ENCODE data around the gene NR3C2. TPM values are rescaled to one million over a fixed set of nuclear protein-coding genes. Genes with fewer than 3 reads are reported as not detected.
A peak's percentile ranks its signal among the peaks of the same experiment; 100 is the strongest.

Gene NR3C2
- total RNA-seq, 2 experiments from 2014 or later, result 4.2 to 4.3 TPM

GRCh38 chr4:148065075-148065474, 377.1 kb downstream of the NR3C2 start:
- CTCF ChIA-PET, result no interaction called here
- Mint-ChIP-seq H3K4me3 (no peak overlapping the region), H3K27ac (no peak overlapping the region), H3K36me3 (peaks cover 2% of the 10 kb centered on the region), H3K27me3 (no peaks in the 10 kb centered on the region), H3K4me1 (ENCODE audit: low read depth) (peaks cover 15% of the 10 kb centered on the region), H3K9me3 (no peaks in the 10 kb centered on the region)
- POLR2A ChIA-PET, result no interaction called here
- no peak for DNase-seq
- intact Hi-C loops (cut with micrococcal nuclease), result no loop called here

GRCh38 chr4:148064451-148064850, 377.8 kb downstream of the NR3C2 start:
- Mint-ChIP-seq H3K27ac (no peak overlapping the region), H3K4me3 (no peak overlapping the region), H3K9me3 (no peaks in the 10 kb centered on the region), H3K27me3 (no peaks in the 10 kb centered on the region), H3K4me1 (ENCODE audit: low read depth) (peaks cover 19% of the 10 kb centered on the region), H3K36me3 (peaks cover 6% of the 10 kb centered on the region)
- CTCF ChIA-PET, result no interaction called here
- no peak for DNase-seq
- intact Hi-C loops (cut with micrococcal nuclease), result no loop called here
- POLR2A ChIA-PET, result no interaction called here

- POLR2A ChIA-PET, result no interaction called here
- intact Hi-C loops (cut with micrococcal nuclease), result no loop called here
- H3K36me3 Mint-ChIP-seq, result peaks cover 6% of the 10 kb centered on the region
Observed at GRCh38 chr4:148062301-148062950, 379.8 kb downstream of the NR3C2 start.

GRCh38 chr4:148061795-148062194, 380.4 kb downstream of the NR3C2 start:
- POLR2A ChIA-PET, result no interaction called here
- peaks cover 37% of the 10 kb centered on the region for H3K4me1 Mint-ChIP-seq (ENCODE audit: low read depth)
- H3K9me3 Mint-ChIP-seq, result no peaks in the 10 kb centered on the region
- intact Hi-C loops (cut with micrococcal nuclease), result no loop called here
- H3K27ac Mint-ChIP-seq, result no peak overlapping the region
- peaks cover 6% of the 10 kb centered on the region for H3K36me3 Mint-ChIP-seq
- H3K27me3 Mint-ChIP-seq, result no peaks in the 10 kb centered on the region
- no peak for DNase-seq
- no peak overlapping the region for H3K4me3 Mint-ChIP-seq
- CTCF ChIA-PET, result no interaction called here

More at GRCh38 chr4:148062301-148062950, 379.8 kb downstream of the NR3C2 start:
- Mint-ChIP-seq H3K4me3 (no peak overlapping the region), H3K9me3 (no peaks in the 10 kb centered on the region), H3K27me3 (no peaks in the 10 kb centered on the region), H3K4me1 (ENCODE audit: low read depth) (peaks cover 31% of the 10 kb centered on the region), H3K27ac (no peak overlapping the region)
- CTCF ChIA-PET, result no interaction called here
- no peak for DNase-seq

- no peak for DNase-seq
- no peaks in the 10 kb centered on the region for H3K9me3 Mint-ChIP-seq
- peak overlapping the region; percentile 79 for H3K27ac Mint-ChIP-seq
- no peaks in the 10 kb centered on the region for H3K27me3 Mint-ChIP-seq
- ChIA-PET POLR2A (interaction anchor here (0.7 kb wide), 1 partner anchor 372 kb away, joined by 3 read pairs; no protein-coding TSS in a partner anchor), CTCF (no interaction called here)
- peaks cover 42% of the 10 kb centered on the region for H3K4me1 Mint-ChIP-seq (ENCODE audit: low read depth)
- H3K4me3 Mint-ChIP-seq, result peak overlapping the region; percentile 74
- intact Hi-C loops (cut with micrococcal nuclease), result no loop called here
- peaks cover 6% of the 10 kb centered on the region for H3K36me3 Mint-ChIP-seq
Observed at GRCh38 chr4:148061141-148061481, 381.1 kb downstream of the NR3C2 start.

- POLR2A ChIA-PET, result interaction anchor here (0.7 kb wide), 1 partner anchor 373 kb away, joined by 3 read pairs; no protein-coding TSS in a partner anchor
- Mint-ChIP-seq H3K36me3 (peaks cover 6% of the 10 kb centered on the region), H3K9me3 (no peaks in the 10 kb centered on the region), H3K4me1 (ENCODE audit: low read depth) (peaks cover 46% of the 10 kb centered on the region), H3K27ac (peak overlapping the region; percentile 79), H3K27me3 (no peaks in the 10 kb centered on the region), H3K4me3 (peak overlapping the region; percentile 74)
- intact Hi-C loops (cut with micrococcal nuclease), result loop anchor here (1.0 kb wide), 1 partner anchor 382 kb away; the partner anchor contains the start of gene NR3C2
- CTCF ChIA-PET, result no interaction called here
- peak; percentile 28 for DNase-seq
Observed at GRCh38 chr4:148060264-148061140, 381.7 kb downstream of the NR3C2 start.

GRCh38 chr4:148059617-148060180, 382.5 kb downstream of the NR3C2 start:
- POLR2A ChIA-PET, result no interaction called here
- intact Hi-C loops (cut with micrococcal nuclease), result loop anchor here (1.0 to 10.0 kb wide), 4 partner anchors 53 to 383 kb away; partner anchors contain the start of gene NR3C2
- CTCF ChIA-PET, result interaction anchor here (0.7 to 1.1 kb wide), 2 partner anchors 14 to 443 kb away, joined by 3 to 4 read pairs; partner anchors contain the start of gene TMEM184C
- no peak for DNase-seq
- H3K27me3 Mint-ChIP-seq, result no peaks in the 10 kb centered on the region
- peaks cover 4% of the 10 kb centered on the region for H3K36me3 Mint-ChIP-seq
- peak overlapping the region; percentile 21 for H3K27ac Mint-ChIP-seq
- H3K4me1 Mint-ChIP-seq (ENCODE audit: low read depth), result peaks cover 49% of the 10 kb centered on the region
- H3K4me3 Mint-ChIP-seq, result no peak overlapping the region
- no peaks in the 10 kb centered on the region for H3K9me3 Mint-ChIP-seq

- no peaks in the 10 kb centered on the region for H3K9me3 Mint-ChIP-seq
- DNase-seq, result no peak
- peaks cover 64% of the 10 kb centered on the region for H3K4me1 Mint-ChIP-seq (ENCODE audit: low read depth)
- ChIA-PET POLR2A (no interaction called here), CTCF (interaction anchor here (1.7 to 1.9 kb wide), 2 partner anchors 73 to 115 kb away, joined by 4 to 7 read pairs; no protein-coding TSS in a partner anchor)
- no peaks in the 10 kb centered on the region for H3K27me3 Mint-ChIP-seq
- intact Hi-C loops (cut with micrococcal nuclease), result loop anchor here (2.0 to 10.0 kb wide), 5 partner anchors 54 to 677 kb away; no protein-coding TSS in a partner anchor
- no peak overlapping the region for H3K27ac Mint-ChIP-seq
- H3K36me3 Mint-ChIP-seq, result peaks cover 4% of the 10 kb centered on the region
- no peak overlapping the region for H3K4me3 Mint-ChIP-seq
Observed at GRCh38 chr4:148057984-148058859, 384.0 kb downstream of the NR3C2 start.

GRCh38 chr4:148057516-148057915, 384.7 kb downstream of the NR3C2 start:
- POLR2A ChIA-PET, result interaction anchor here (1.4 kb wide), 1 partner anchor 440 kb away, joined by 3 read pairs; the partner anchor contains the start of gene TMEM184C
- peaks cover 71% of the 10 kb centered on the region for H3K4me1 Mint-ChIP-seq (ENCODE audit: low read depth)
- CTCF ChIA-PET, result interaction anchor here (1.0 to 1.9 kb wide), 7 partner anchors 20 to 385 kb away, joined by 3 to 9 read pairs (median 3); partner anchors contain the start of gene NR3C2
- H3K4me3 Mint-ChIP-seq, result no peak overlapping the region
- peaks cover 4% of the 10 kb centered on the region for H3K36me3 Mint-ChIP-seq
- intact Hi-C loops (cut with micrococcal nuclease), result loop anchor here (2.0 to 10.0 kb wide), 5 partner anchors 55 to 677 kb away; no protein-coding TSS in a partner anchor
- H3K27me3 Mint-ChIP-seq, result no peaks in the 10 kb centered on the region
- H3K27ac Mint-ChIP-seq, result no peak overlapping the region
- no peak for DNase-seq
- no peaks in the 10 kb centered on the region for H3K9me3 Mint-ChIP-seq

GRCh38 chr4:148056879-148057278, 385.3 kb downstream of the NR3C2 start:
- Mint-ChIP-seq H3K4me1 (ENCODE audit: low read depth) (peaks cover 77% of the 10 kb centered on the region), H3K9me3 (no peaks in the 10 kb centered on the region), H3K27me3 (no peaks in the 10 kb centered on the region), H3K27ac (peak overlapping the region; percentile 53), H3K4me3 (no peak overlapping the region), H3K36me3 (peaks cover 4% of the 10 kb centered on the region)
- intact Hi-C loops (cut with micrococcal nuclease), result loop anchor here (2.0 to 10.0 kb wide), 5 partner anchors 55 to 678 kb away; no protein-coding TSS in a partner anchor
- ChIA-PET CTCF (interaction anchor here (1.0 to 1.9 kb wide), 9 partner anchors 10 to 386 kb away, joined by 3 to 9 read pairs (median 3); partner anchors contain the start of gene NR3C2), POLR2A (interaction anchor here (1.3 to 1.4 kb wide), 2 partner anchors 385 to 439 kb away, joined by 3 to 4 read pairs; partner anchors contain the start of genes NR3C2 and TMEM184C)
- peak; percentile 85 for DNase-seq

GRCh38 chr4:148055844-148056243, 386.4 kb downstream of the NR3C2 start:
- no peaks in the 10 kb centered on the region for H3K9me3 Mint-ChIP-seq
- H3K27ac Mint-ChIP-seq, result no peak overlapping the region
- ChIA-PET CTCF (interaction anchor here (1.1 to 1.9 kb wide), 6 partner anchors 11 to 387 kb away, joined by 3 to 9 read pairs (median 4); partner anchors contain the start of gene NR3C2), POLR2A (interaction anchor here (1.3 kb wide), 1 partner anchor 386 kb away, joined by 4 read pairs; the partner anchor contains the start of gene NR3C2)
- intact Hi-C loops (cut with micrococcal nuclease), result loop anchor here (2.0 to 10.0 kb wide), 5 partner anchors 56 to 679 kb away; no protein-coding TSS in a partner anchor
- H3K27me3 Mint-ChIP-seq, result no peaks in the 10 kb centered on the region
- H3K4me1 Mint-ChIP-seq (ENCODE audit: low read depth), result peaks cover 78% of the 10 kb centered on the region
- no peak overlapping the region for H3K4me3 Mint-ChIP-seq
- DNase-seq, result no peak
- peaks cover 4% of the 10 kb centered on the region for H3K36me3 Mint-ChIP-seq

All from activated CD4-positive, alpha-beta memory T cell treated with anti-CD3 and anti-CD28 coated beads for 36 hours (primary cell).